Nephron progenitor cell (in vitro differentiated cells): ENCODE results near the gene MAT2A.
"Not testable (repeated sequence)": the region's sequence is repeated elsewhere in the genome, so short reads cannot be mapped to it uniquely, and the experiment has no call there.

ENCODE experiments used
- DNase-seq: peaks from one replicate; pipeline ENCODE4 v3.0.0; 2021
- H3K27ac Mint-ChIP-seq: 2 replicates; pipeline ENCODE4 v1.8.0; 2021; ENCODE audit warnings: mild to moderate bottlenecking, moderate library complexity, mixed read lengths
- H3K27me3 Mint-ChIP-seq: 2 replicates; pipeline ENCODE4 v1.8.0; 2021; ENCODE audit warnings: mild to moderate bottlenecking, low read depth, mixed read lengths; ENCODE audit not compliant: poor library complexity
- H3K36me3 Mint-ChIP-seq: 2 replicates; pipeline ENCODE4 v1.8.0; 2021; ENCODE audit warnings: low read depth, mixed read lengths
- H3K4me1 Mint-ChIP-seq: 2 replicates; pipeline ENCODE4 v1.8.0; 2021; ENCODE audit warnings: mixed read lengths
- H3K4me3 Mint-ChIP-seq: 2 replicates; pipeline ENCODE4 v1.8.0; 2021; ENCODE audit warnings: mild to moderate bottlenecking, moderate library complexity, mixed read lengths
- H3K9me3 Mint-ChIP-seq: 2 replicates; pipeline ENCODE4 v1.8.0; 2021; ENCODE audit warnings: mild to moderate bottlenecking, moderate library complexity, mixed read lengths
- CTCF ChIP-seq: fragments of 200-600 bp; sonication (generic); IDR thresholded peaks from 2 replicates; pipeline ENCODE4 v1.5.0; 2021; ENCODE audit warnings: antibody characterized with exemption

MAT2A gene

GRCh38 chr2:85588236-85588635, 49.3 kb downstream of the MAT2A start:
- no peaks in the 10 kb centered on the region for H3K9me3 Mint-ChIP-seq
- peaks cover 57% of the 10 kb centered on the region for H3K4me1 Mint-ChIP-seq
- H3K4me3 Mint-ChIP-seq: peak overlapping the region; percentile 3
- TF ChIP-seq CTCF: no peak
- no peak for DNase-seq
- H3K36me3 Mint-ChIP-seq: no peaks in the 10 kb centered on the region
- peaks cover 3% of the 10 kb centered on the region for H3K27me3 Mint-ChIP-seq
- H3K27ac Mint-ChIP-seq: peak overlapping the region; percentile 58

- Mint-ChIP-seq H3K9me3 (no peaks in the 10 kb centered on the region), H3K4me3 (peak overlapping the region; percentile 3), H3K27me3 (peaks cover 3% of the 10 kb centered on the region), H3K27ac (peak overlapping the region; percentile 58), H3K36me3 (no peaks in the 10 kb centered on the region), H3K4me1 (peaks cover 53% of the 10 kb centered on the region)
- TF ChIP-seq CTCF: no peak
- DNase-seq: no peak
Observed at GRCh38 chr2:85588645-85589044, 49.7 kb downstream of the MAT2A start.

GRCh38 chr2:85589181-85589580, 50.2 kb downstream of the MAT2A start:
- no peaks in the 10 kb centered on the region for H3K36me3 Mint-ChIP-seq
- H3K4me1 Mint-ChIP-seq: peaks cover 54% of the 10 kb centered on the region
- H3K27ac Mint-ChIP-seq: no peak overlapping the region

DNA sequence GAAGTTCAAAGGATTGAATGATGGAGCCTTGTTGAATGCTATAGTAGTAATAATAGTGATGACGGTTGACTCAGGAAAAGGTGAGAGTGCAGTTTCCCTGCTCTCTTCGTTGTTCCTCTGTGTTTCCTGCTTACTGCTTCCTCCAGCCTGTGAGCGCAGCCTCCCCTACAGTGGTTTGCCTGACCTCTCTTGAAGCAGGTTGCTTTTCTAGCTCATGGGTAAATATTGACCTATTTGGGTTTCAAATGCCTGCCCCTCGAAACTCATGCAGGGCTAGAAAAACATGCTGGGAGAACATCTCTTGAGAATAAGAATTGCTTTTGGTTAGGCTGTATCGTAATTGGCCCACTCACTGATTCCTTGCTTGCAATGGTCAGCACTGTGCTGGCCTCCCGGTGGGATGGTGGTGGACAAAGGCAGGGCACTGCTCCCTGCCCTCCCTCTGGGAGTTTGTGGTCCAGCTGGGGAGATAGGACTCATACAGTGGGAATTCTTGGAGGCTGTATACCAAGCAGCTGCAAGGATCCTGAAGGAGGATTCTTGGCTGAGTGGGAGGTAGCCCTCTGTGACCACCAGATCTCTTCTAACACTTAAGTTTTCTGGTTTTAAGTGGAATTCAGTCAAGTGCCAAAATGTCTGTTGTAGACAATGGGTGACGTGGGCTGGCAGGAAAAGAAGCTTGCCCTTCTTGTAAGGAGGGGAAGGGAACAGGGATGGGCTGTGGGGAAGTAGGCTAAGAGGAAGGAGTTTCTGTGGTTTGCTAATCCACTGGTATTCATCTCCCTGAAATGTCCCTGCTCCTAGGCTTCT, 51.2 kb downstream of the MAT2A start:
- no peak overlapping the region for H3K4me3 Mint-ChIP-seq
- H3K4me1 Mint-ChIP-seq: peaks cover 58% of the 10 kb centered on the region
- no peaks in the 10 kb centered on the region for H3K9me3 Mint-ChIP-seq
- DNase-seq: no peak
- H3K27ac Mint-ChIP-seq: peak overlapping the region; percentile 82
- TF ChIP-seq CTCF: no peak
- no peaks in the 10 kb centered on the region for H3K36me3 Mint-ChIP-seq
- H3K27me3 Mint-ChIP-seq: peaks cover 3% of the 10 kb centered on the region

More at GRCh38 chr2:85589181-85589580, 50.2 kb downstream of the MAT2A start:
- Mint-ChIP-seq H3K27me3 (peaks cover 3% of the 10 kb centered on the region), H3K9me3 (no peaks in the 10 kb centered on the region), H3K4me3 (no peak overlapping the region)
- DNase-seq: no peak
- no peak for TF ChIP-seq CTCF

DNA sequence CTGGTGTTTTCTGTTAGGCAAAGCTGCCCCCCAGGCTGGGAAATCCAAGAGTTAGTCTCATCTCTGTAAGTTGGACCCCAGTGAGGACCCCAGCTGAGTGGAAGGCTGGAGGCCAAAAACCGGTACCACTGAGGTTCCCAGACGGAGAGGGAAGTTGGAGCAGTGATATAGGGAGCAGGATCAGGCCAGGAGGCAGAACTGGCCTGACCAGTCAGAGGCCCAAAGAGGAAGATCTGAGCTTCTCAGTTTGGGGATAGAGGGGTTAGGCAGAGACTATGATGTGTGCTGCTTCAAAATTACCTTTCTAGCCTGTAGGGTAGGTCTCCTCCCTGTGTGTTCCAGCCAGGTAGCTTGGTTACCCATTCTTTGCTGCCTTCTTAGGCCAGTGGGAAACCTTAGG, 52.0 kb downstream of the MAT2A start:
- Mint-ChIP-seq H3K4me3 (no peak overlapping the region), H3K9me3 (no peaks in the 10 kb centered on the region), H3K36me3 (no peaks in the 10 kb centered on the region), H3K27ac (peak overlapping the region; percentile 90), H3K4me1 (peaks cover 56% of the 10 kb centered on the region), H3K27me3 (peaks cover 3% of the 10 kb centered on the region)
- no peak for TF ChIP-seq CTCF
- DNase-seq: no peak

DNA sequence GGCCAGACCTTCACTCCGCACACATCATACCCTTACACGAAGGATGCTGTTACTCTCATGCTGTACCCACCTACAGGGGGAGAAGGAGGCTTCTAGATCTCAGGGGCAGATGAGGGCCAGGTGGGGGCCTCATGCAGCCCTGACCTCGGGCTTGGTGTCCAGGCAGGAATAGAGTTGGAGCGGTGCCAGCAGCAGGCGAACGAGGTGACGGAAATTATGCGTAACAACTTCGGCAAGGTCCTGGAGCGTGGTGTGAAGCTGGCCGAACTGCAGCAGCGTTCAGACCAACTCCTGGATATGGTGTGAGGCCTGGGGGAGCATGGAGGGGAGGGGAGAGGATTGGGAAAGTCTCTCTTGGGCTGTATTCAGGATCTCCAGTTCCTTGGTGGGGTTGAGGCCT, 52.6 kb downstream of the MAT2A start:
- H3K36me3 Mint-ChIP-seq: no peaks in the 10 kb centered on the region
- no peaks in the 10 kb centered on the region for H3K9me3 Mint-ChIP-seq
- no peak for TF ChIP-seq CTCF
- no peak overlapping the region for H3K4me3 Mint-ChIP-seq
- H3K27me3 Mint-ChIP-seq: peaks cover 3% of the 10 kb centered on the region
- H3K27ac Mint-ChIP-seq: peak overlapping the region; percentile 39
- peaks cover 56% of the 10 kb centered on the region for H3K4me1 Mint-ChIP-seq
- DNase-seq: no peak

DNA sequence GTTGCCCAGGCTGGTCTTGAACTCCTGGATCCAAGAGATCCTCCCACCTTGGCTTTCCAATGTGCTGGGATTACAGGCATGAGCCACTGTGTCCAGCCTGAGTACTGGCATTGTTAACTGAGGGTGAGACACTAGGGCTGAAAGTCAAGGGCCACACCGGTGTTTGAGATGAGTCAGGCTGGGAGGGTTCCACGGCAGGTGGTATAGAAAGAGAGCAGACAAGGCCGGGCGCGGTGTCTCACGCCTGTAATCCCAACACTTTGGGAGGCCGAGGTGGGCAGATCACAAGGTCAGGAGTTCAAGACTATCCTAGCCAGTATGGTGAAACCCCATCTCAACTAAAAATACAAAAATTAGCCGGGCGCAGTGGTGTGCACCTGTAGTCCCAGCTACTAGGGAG, 53.3 kb downstream of the MAT2A start:
- H3K27ac Mint-ChIP-seq, H3K36me3 Mint-ChIP-seq, H3K9me3 Mint-ChIP-seq, H3K27me3 Mint-ChIP-seq, DNase-seq, H3K4me3 Mint-ChIP-seq: not testable (repeated sequence)
- peaks cover 61% of the 10 kb centered on the region for H3K4me1 Mint-ChIP-seq
